Gastroesophageal sphincter (tissue), 4 donors: ENCODE results near the gene PGM1. TPM values are rescaled to one million over a fixed set of nuclear protein-coding genes. Genes with fewer than 3 reads are reported as not detected.
A peak's percentile ranks its signal among the peaks of the same experiment; 100 is the strongest.

Source experiments
- ATAC-seq: fragments of 150-250 bp; one replicate; pipeline ENCODE4 v1.9.1; 2016; ENCODE audit warnings: mild to moderate bottlenecking, moderate library complexity
- H3K27ac ChIP-seq, 4 donors: fragments of 200-600 bp; sonication (generic) in 3 of 4; 1 replicate in 3 of 4; 2 replicates in 1 of 4; pipeline ENCODE4 v1.5.1; 2016 to 2019
- H3K27me3 ChIP-seq: fragments of 200-600 bp; sonication (generic); one replicate; pipeline ENCODE4 v1.5.1; 2019
- H3K36me3 ChIP-seq, 2 donors: fragments of 200-600 bp; sonication (generic); one replicate each; pipeline ENCODE4 v1.5.1; 2019; ENCODE audit warnings: control low read depth in 1 of 2
- H3K4me1 ChIP-seq, 3 donors: fragments of 200-600 bp; sonication (generic); 1 replicate in 2 of 3; 2 replicates in 1 of 3; pipeline ENCODE4 v1.5.1; 2016 to 2019; ENCODE audit warnings: control low read depth in 2 of 3
- H3K4me3 ChIP-seq, 2 donors: fragments of 200-600 bp; sonication (generic); one replicate each; pipeline ENCODE4 v1.5.1; 2019; ENCODE audit warnings: mild to moderate bottlenecking in 1 of 2, moderate library complexity in 1 of 2
- H3K9me3 ChIP-seq, 3 donors: fragments of 200-600 bp; sonication (generic); one replicate each; pipeline ENCODE4 v1.5.1; 2017 to 2019; ENCODE audit warnings: control low read depth in 2 of 3
- CTCF ChIP-seq, 4 experiments: fragments of 200-600 bp in 2 of 4; fragments of 450-650 bp in 2 of 4; sonication (generic) in 1 of 4; IDR thresholded peaks; one replicate each; pipeline ENCODE4 v1.5.1; 2017 to 2019; ENCODE audit warnings: antibody characterized with exemption in 4 of 4, mild to moderate bottlenecking in 2 of 4, moderate library complexity in 2 of 4
- EP300 ChIP-seq: sonication (generic); formaldehyde crosslinking; IDR thresholded peaks from one replicate; pipeline ENCODE4 v1.6.1; 2017; ENCODE audit warnings: antibody characterized with exemption, mild to moderate bottlenecking
- POLR2A ChIP-seq, 2 donors: fragments of 450-650 bp; IDR thresholded peaks; one replicate each; pipeline ENCODE4 v1.6.1; 2017; ENCODE audit warnings: antibody characterized with exemption in 2 of 2, mild to moderate bottlenecking in 2 of 2, moderate library complexity in 1 of 2
- POLR2AphosphoS5 ChIP-seq: sonication (generic); formaldehyde crosslinking; IDR thresholded peaks from one replicate; pipeline ENCODE4 v1.6.1; 2017; ENCODE audit warnings: antibody characterized with exemption
- WGBS, 2 donors: methylation state at CpG; one replicate each; pipeline ENCODE4 v1.1.5; 2018; ENCODE audit warnings: low coverage in 1 of 2; 5-methylcytosine and 5-hydroxymethylcytosine counted together
- total RNA-seq, 4 donors: library from RNA; depleted of rRNA; stranded (reverse); fragments of >200 nt; gene quantifications; one replicate each; pipeline ENCODE4 v1.1.0, GENCODE V29; 2016

PGM1 gene
- total RNA-seq, 4 donors from 2014 or later, result 40.0 to 95.6 (median 61.4) TPM

DNA sequence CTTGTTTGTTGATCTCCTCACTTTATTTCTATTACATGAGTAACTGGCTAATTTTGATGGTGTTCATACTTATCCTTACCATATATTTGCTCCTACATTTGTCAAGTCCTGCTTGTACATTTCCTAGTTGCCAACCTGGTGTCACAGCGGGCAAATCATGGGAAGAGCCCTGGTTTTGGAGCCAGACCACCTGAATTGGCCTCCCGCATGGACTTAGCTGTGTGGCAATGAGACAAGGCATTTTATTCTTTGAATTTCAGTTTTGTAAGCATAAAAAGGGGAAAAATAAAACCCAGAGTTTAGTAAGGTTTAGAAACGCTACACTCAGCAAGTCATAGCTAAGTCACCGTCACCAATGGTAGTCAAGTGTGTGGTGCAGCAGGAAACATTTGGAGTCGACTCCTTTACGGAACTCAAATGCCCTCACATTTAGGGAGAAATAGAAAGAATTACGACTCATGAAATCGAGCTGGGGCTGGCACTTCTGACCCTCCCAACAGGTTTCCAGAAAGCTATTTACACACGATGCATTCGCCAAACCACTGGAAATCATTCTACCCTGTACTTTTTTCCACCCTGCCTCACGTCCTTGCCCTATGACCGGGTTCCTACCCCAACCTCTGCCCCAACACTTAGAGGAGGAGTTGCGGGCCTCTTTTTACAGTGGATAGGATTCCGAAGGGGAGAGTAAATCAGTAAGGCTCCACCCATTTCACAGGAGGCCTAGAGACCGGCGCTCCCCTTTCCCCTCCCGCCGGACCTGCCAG, 492 bp upstream of the PGM1 start:
- WGBS, 2 donors, result 28 to 40% methylated on average over 8 to 14 of the region's 18 CpGs
- Histone ChIP-seq H3K9me3 (no peaks in the 10 kb centered on the region), H3K4me1 (peaks cover 0 to 32% (median 3%) of the 10 kb centered on the region in 3 donors), H3K27ac (peak overlapping the region; percentile 41 to 94 (median 92)), H3K27me3 (no peaks in the 10 kb centered on the region), H3K36me3 (no peaks in the 10 kb centered on the region), H3K4me3 (peak overlapping the region; percentile 56 to 95)
- ATAC-seq, result no peak
- no peak for TF ChIP-seq POLR2AphosphoS5
- no peak for TF ChIP-seq CTCF (IDR thresholded peaks at IDR 0.05)
- no peak for TF ChIP-seq EP300
- no peak for TF ChIP-seq POLR2A (IDR thresholded peaks at IDR 0.05)

DNA sequence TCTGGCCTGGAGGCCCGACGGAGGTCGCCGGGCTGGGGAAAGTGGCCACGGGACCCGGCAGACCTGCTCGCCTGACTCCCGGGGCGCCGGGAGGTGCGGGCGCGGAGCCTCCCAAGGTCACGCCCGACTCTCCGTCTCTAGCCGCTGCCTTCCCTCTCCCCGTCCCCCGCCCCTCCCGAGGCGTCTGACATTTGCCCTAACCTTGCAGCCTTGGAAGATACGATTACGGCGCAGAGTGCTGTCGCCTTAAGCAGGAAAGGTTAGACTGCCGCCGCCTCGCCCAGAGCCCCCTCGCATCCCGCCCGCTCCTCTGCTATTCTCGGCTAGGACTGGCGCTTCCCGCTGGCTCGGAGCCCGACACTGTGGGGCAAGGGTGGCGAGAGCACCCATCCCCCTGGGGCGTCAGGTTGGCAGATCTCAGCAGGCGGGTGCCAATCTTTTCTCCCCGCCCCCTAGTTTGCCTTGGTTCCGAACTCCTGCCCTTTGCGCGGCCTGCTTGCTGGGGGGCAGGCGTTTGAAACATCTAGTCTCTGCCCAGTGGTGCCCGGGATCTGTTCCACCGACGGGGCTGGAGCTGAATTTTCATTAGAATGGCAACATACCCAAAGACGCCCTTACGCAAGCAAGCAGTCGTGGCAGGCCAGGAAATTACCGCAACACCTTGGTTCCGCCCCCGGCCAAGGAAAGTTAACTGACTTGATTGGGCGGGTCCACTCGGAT, 835 bp downstream of the PGM1 start:
- peak; percentile 63 for ATAC-seq
- Histone ChIP-seq H3K9me3 (no peaks in the 10 kb centered on the region), H3K27me3 (no peaks in the 10 kb centered on the region), H3K4me1 (peaks cover 0 to 32% (median 3%) of the 10 kb centered on the region in 3 donors), H3K27ac (peak overlapping the region; percentile 41 to 94 (median 92)), H3K4me3 (peak overlapping the region; percentile 56 to 95), H3K36me3 (no peaks in the 10 kb centered on the region)
- TF ChIP-seq POLR2AphosphoS5 (peak; percentile 10), POLR2A (IDR thresholded peaks at IDR 0.05) (no peak)
- 20 to 36% methylated on average over 4 to 5 of the region's 55 CpGs for WGBS, 2 donors

GRCh38 chr1:63595435-63595834, 2.2 kb downstream of the PGM1 start:
- no peak for TF ChIP-seq EP300
- no peak for TF ChIP-seq POLR2A (IDR thresholded peaks at IDR 0.05)
- no peak for TF ChIP-seq POLR2AphosphoS5
- TF ChIP-seq CTCF (IDR thresholded peaks at IDR 0.05), result no peak
- 86 to 100% methylated on average over 1 of the region's 1 CpG for WGBS, 2 donors
- Histone ChIP-seq H3K27me3 (no peaks in the 10 kb centered on the region), H3K9me3 (no peaks in the 10 kb centered on the region), H3K4me1 (peaks cover 0 to 24% (median 0%) of the 10 kb centered on the region in 3 donors), H3K27ac (no peak overlapping the region), H3K36me3 (no peaks in the 10 kb centered on the region), H3K4me3 (no peak overlapping the region)
- ATAC-seq, result no peak

- TF ChIP-seq EP300, result no peak
- 98% methylated on average over 5 of the region's 5 CpGs for WGBS, 2 donors
Observed at GRCh38 chr1:63599799-63600198, 6.6 kb downstream of the PGM1 start.

DNA sequence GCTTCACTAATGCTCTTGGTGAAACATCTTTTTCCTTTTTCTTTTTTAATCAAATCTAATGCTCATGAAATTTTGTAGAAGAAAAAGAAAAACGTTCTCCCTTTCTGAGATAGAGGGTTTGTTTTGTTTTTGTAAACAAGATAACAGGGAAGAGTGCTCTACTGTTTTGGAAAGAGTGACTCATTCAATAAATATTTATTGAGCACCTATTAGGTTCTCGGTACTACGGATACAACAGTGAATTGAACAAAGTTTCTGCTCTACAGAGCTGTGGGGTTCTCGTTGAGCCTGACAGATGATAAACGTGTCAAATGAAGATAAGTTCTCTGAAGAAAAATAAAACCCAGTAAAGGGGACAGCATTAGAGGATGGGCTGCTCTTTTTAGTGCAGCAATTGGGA, 7.0 kb downstream of the PGM1 start:
- H3K27ac ChIP-seq, result no peak overlapping the region
- TF ChIP-seq EP300, result no peak
- no peak for TF ChIP-seq POLR2AphosphoS5
- no peak for TF ChIP-seq CTCF (IDR thresholded peaks at IDR 0.05)
- no peaks in the 10 kb centered on the region for H3K36me3 ChIP-seq
- no peaks in the 10 kb centered on the region for H3K9me3 ChIP-seq
- no peak overlapping the region for H3K4me3 ChIP-seq
- 78 to 79% methylated on average over 2 to 5 of the region's 5 CpGs for WGBS, 2 donors
- H3K4me1 ChIP-seq, result peaks cover 0 to 1% (median 0%) of the 10 kb centered on the region in 3 donors
- no peaks in the 10 kb centered on the region for H3K27me3 ChIP-seq
- ATAC-seq, result no peak

More at GRCh38 chr1:63599799-63600198, 6.6 kb downstream of the PGM1 start:
- H3K9me3 ChIP-seq, result no peaks in the 10 kb centered on the region
- no peak overlapping the region for H3K27ac ChIP-seq
- peaks cover 0 to 5% (median 0%) of the 10 kb centered on the region in 3 donors for H3K4me1 ChIP-seq
- no peak overlapping the region for H3K4me3 ChIP-seq
- no peak for ATAC-seq
- H3K27me3 ChIP-seq, result no peaks in the 10 kb centered on the region
- H3K36me3 ChIP-seq, result no peaks in the 10 kb centered on the region
